Measurements from ENCODE around the gene NRG2. TPM values are rescaled to one million over a fixed set of nuclear protein-coding genes. Genes with fewer than 3 reads are reported as not detected.

Gene NRG2
- total RNA-seq, 1 experiment from 2014 or later, result 0.91 TPM

DNA sequence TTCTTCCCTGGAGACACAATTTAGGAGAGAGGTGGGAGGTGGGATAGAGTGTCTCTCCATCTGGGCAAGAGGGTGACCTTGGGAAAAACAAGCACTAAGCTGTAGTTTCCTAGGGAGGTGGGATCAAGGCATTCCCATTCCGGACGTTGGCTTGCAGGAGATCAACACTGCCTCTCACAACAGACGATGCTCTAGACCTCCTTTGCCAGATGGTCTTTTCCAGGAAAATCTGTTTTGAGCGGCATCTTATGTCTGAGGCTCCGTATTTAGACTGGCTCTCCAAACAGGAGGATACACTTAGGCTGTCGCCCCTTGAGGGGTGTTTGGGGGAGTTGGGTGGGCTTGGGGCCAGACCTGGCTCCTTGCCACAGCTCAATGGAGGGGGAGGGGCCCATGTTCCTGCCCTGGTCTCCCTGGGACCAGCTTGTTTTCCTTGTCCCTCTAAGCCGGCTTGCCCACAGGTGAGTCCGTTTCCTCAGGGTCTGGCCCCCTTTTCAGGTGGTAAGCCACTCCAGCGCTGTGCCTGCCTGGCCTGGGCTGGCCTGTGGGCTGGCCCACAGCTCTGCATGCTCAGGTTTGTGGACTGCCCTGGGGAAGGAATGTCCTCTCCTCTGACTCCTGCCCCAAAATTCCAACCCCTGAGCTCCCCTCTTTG lies 245.1 kb downstream of the NRG2 start:
- ATAC-seq (no peak), DNase-seq (ENCODE audit: low read depth, low spot score) (no peak)
- ChIA-PET RAD21 (ENCODE audit: low non-redundant PET in 1 of 2, low total read pairs in 2 of 2, uncharacterized antibody in 2 of 2, unreplicated experiment in 2 of 2) (interaction anchor here in 1 of 2 experiments (0.5 kb wide), 1 partner anchor 71 kb away, joined by 4 read pairs; no protein-coding TSS in a partner anchor), CTCF (interaction anchor here (2.7 kb wide), 1 partner anchor 11 kb away, joined by 13 read pairs; no protein-coding TSS in a partner anchor), POLR2A (no interaction called here)
- BruUV-seq (replicated peaks), result no TSS peak
- Histone ChIP-seq H2AFZ (ENCODE audit: low read depth, low read length, poor library complexity, severe bottlenecking) (no peak overlapping the region), H3K9me3 (ENCODE audit: control insufficient read depth in 1 of 2, insufficient read depth in 1 of 2, low read depth in 1 of 2, low read length in 2 of 2) (no peaks in the 10 kb centered on the region), H3K27ac (ENCODE audit: low read depth, low read length) (no peak overlapping the region), H3K9ac (ENCODE audit: low read length) (no peak overlapping the region), H4K20me1 (ENCODE audit: insufficient read depth) (no peaks in the 10 kb centered on the region), H3K4me3 (replicated peaks in 1 of 2; ENCODE audit: low read depth in 1 of 2, low read length in 2 of 2) (no peak overlapping the region), H3K36me3 (ENCODE audit: control insufficient read depth in 1 of 2, insufficient read depth in 2 of 2, low read length in 2 of 2) (no peaks in the 10 kb centered on the region), H3K27me3 (ENCODE audit: insufficient read depth, low read length) (peaks cover 63% of the 10 kb centered on the region), H3K4me2 (ENCODE audit: low read length) (no peak overlapping the region), H3K9me2 (ENCODE audit: insufficient read depth) (no peaks in the 10 kb centered on the region), H3K4me1 (ENCODE audit: control insufficient read depth in 1 of 2, insufficient read depth in 2 of 2, low read length in 2 of 2) (peaks cover 0 to 9% of the 10 kb centered on the region in 2 experiments; a peak in 2 of 4 replicates), H3K79me2 (ENCODE audit: insufficient read depth, low read length) (no peaks in the 10 kb centered on the region)
- TF ChIP-seq YY1 (IDR thresholded peaks at IDR 0.05; ENCODE audit: extremely low read depth, insufficient replicate concordance, low read depth, low read length) (no peak), JUND (IDR thresholded peaks at IDR 0.05) (no peak), ZNF274 (IDR thresholded peaks at IDR 0.05; ENCODE audit: low read depth, low read length) (no peak)
- intact Hi-C loops (cut with micrococcal nuclease), result no loop called here

DNA sequence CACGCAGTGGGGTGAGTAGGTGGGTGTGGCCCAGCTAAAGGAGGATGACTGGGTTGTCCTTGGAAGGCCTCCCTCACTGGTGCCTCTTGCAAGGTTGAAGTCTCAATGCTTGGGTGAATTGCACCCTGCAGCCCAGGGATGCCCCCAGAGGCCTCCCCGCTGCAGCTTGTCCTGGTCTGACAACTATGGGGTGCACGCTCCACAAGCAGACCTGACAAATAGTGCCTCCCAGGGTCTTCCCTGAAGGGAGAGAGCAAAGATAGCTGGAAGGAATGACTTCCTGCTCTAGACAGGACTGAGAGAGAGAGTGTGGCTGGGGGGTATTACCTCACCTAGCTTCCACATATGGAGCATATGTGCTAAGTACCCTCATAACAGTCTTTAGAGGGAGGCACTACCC lies 245.8 kb downstream of the NRG2 start:
- H4K20me1 ChIP-seq (ENCODE audit: insufficient read depth), result no peaks in the 10 kb centered on the region
- ATAC-seq (no peak), DNase-seq (ENCODE audit: low read depth, low spot score) (no peak)
- ChIA-PET RAD21 (ENCODE audit: low non-redundant PET in 1 of 2, low total read pairs in 2 of 2, uncharacterized antibody in 2 of 2, unreplicated experiment in 2 of 2) (interaction anchor here in 1 of 2 experiments (0.5 kb wide), 1 partner anchor 70 kb away, joined by 4 read pairs; no protein-coding TSS in a partner anchor), POLR2A (no interaction called here), CTCF (interaction anchor here (2.7 kb wide), 1 partner anchor 10 kb away, joined by 13 read pairs; no protein-coding TSS in a partner anchor)
- no peak overlapping the region for H3K27ac ChIP-seq (ENCODE audit: low read depth, low read length)
- H3K9me2 ChIP-seq (ENCODE audit: insufficient read depth), result no peaks in the 10 kb centered on the region
- BruUV-seq (replicated peaks), result no TSS peak
- intact Hi-C loops (cut with micrococcal nuclease), result no loop called here
- no peaks in the 10 kb centered on the region for H3K79me2 ChIP-seq (ENCODE audit: insufficient read depth, low read length)
- no peak overlapping the region for H3K4me3 ChIP-seq (replicated peaks in 1 of 2; ENCODE audit: low read depth in 1 of 2, low read length in 2 of 2)
- H3K27me3 ChIP-seq (ENCODE audit: insufficient read depth, low read length), result peaks cover 58% of the 10 kb centered on the region
- peaks cover 0 to 9% of the 10 kb centered on the region in 2 experiments; a peak in 2 of 4 replicates for H3K4me1 ChIP-seq (ENCODE audit: control insufficient read depth in 1 of 2, insufficient read depth in 2 of 2, low read length in 2 of 2)
- H3K9me3 ChIP-seq (ENCODE audit: control insufficient read depth in 1 of 2, insufficient read depth in 1 of 2, low read depth in 1 of 2, low read length in 2 of 2), result no peaks in the 10 kb centered on the region
- no peak overlapping the region for H3K9ac ChIP-seq (ENCODE audit: low read length)
- H3K36me3 ChIP-seq (ENCODE audit: control insufficient read depth in 1 of 2, insufficient read depth in 2 of 2, low read length in 2 of 2), result no peaks in the 10 kb centered on the region
- no peak overlapping the region for H2AFZ ChIP-seq (ENCODE audit: low read depth, low read length, poor library complexity, severe bottlenecking)
- H3K4me2 ChIP-seq (ENCODE audit: low read length), result no peak overlapping the region
- TF ChIP-seq, protein P1, sequence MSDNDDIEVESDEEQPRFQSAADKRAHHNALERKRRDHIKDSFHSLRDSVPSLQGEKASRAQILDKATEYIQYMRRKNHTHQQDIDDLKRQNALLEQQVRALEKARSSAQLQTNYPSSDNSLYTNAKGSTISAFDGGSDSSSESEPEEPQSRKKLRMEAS (IDR thresholded peaks at IDR 0.05), result no peak
- TF ChIP-seq JUND (IDR thresholded peaks at IDR 0.05) (no peak), POLR2AphosphoS5 (IDR thresholded peaks at IDR 0.05; ENCODE audit: low read depth, low read length) (no peak), SP1 (IDR thresholded peaks at IDR 0.05; ENCODE audit: low read depth) (no peak), FOSL1 (IDR thresholded peaks at IDR 0.05; ENCODE audit: low read depth) (no peak), SRF (IDR thresholded peaks at IDR 0.05; ENCODE audit: low read depth) (no peak), POLR2A (IDR thresholded peaks at IDR 0.05; ENCODE audit: borderline replicate concordance, extremely low read depth, insufficient read depth, insufficient read length) (no peak), EGR1 (IDR thresholded peaks at IDR 0.05; ENCODE audit: low read depth) (no peak), YY1 (IDR thresholded peaks at IDR 0.05; ENCODE audit: extremely low read depth, insufficient replicate concordance, low read depth, low read length) (no peak), CBX3 (IDR thresholded peaks at IDR 0.05; ENCODE audit: low read depth) (no peak), ELF1 (IDR thresholded peaks at IDR 0.05; ENCODE audit: borderline replicate concordance, low read depth) (no peak), ZNF274 (IDR thresholded peaks at IDR 0.05; ENCODE audit: low read depth, low read length) (no peak), ZFX (IDR thresholded peaks at IDR 0.05) (no peak)
- TF ChIP-seq, protein P2, sequence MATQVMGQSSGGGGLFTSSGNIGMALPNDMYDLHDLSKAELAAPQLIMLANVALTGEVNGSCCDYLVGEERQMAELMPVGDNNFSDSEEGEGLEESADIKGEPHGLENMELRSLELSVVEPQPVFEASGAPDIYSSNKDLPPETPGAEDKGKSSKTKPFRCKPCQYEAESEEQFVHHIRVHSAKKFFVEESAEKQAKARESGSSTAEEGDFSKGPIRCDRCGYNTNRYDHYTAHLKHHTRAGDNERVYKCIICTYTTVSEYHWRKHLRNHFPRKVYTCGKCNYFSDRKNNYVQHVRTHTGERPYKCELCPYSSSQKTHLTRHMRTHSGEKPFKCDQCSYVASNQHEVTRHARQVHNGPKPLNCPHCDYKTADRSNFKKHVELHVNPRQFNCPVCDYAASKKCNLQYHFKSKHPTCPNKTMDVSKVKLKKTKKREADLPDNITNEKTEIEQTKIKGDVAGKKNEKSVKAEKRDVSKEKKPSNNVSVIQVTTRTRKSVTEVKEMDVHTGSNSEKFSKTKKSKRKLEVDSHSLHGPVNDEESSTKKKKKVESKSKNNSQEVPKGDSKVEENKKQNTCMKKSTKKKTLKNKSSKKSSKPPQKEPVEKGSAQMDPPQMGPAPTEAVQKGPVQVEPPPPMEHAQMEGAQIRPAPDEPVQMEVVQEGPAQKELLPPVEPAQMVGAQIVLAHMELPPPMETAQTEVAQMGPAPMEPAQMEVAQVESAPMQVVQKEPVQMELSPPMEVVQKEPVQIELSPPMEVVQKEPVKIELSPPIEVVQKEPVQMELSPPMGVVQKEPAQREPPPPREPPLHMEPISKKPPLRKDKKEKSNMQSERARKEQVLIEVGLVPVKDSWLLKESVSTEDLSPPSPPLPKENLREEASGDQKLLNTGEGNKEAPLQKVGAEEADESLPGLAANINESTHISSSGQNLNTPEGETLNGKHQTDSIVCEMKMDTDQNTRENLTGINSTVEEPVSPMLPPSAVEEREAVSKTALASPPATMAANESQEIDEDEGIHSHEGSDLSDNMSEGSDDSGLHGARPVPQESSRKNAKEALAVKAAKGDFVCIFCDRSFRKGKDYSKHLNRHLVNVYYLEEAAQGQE (IDR thresholded peaks at IDR 0.05; ENCODE audit: low read depth), result no peak
- TF ChIP-seq, protein P3, sequence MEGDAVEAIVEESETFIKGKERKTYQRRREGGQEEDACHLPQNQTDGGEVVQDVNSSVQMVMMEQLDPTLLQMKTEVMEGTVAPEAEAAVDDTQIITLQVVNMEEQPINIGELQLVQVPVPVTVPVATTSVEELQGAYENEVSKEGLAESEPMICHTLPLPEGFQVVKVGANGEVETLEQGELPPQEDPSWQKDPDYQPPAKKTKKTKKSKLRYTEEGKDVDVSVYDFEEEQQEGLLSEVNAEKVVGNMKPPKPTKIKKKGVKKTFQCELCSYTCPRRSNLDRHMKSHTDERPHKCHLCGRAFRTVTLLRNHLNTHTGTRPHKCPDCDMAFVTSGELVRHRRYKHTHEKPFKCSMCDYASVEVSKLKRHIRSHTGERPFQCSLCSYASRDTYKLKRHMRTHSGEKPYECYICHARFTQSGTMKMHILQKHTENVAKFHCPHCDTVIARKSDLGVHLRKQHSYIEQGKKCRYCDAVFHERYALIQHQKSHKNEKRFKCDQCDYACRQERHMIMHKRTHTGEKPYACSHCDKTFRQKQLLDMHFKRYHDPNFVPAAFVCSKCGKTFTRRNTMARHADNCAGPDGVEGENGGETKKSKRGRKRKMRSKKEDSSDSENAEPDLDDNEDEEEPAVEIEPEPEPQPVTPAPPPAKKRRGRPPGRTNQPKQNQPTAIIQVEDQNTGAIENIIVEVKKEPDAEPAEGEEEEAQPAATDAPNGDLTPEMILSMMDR (IDR thresholded peaks at IDR 0.05 in 2 of 3, conservative IDR thresholded peaks at IDR 0.05 in 1 of 3; ENCODE audit: borderline replicate concordance in 1 of 3, insufficient read depth in 1 of 3, low read depth in 2 of 3, low read length in 2 of 3), result no peak
